Peyer's patch (tissue), 4 donors: ENCODE measurements around the gene SH3RF1.

Source experiments
- POLR2A ChIP-seq, 2 donors: fragments of 450-650 bp; IDR thresholded peaks; one replicate each; pipeline ENCODE4 v1.5.1; 2017; ENCODE audit warnings: antibody characterized with exemption in 2 of 2, mild to moderate bottlenecking in 2 of 2, moderate library complexity in 2 of 2
- TF ChIP-seq, protein P1 (sequence below), 6 experiments: fragments of 450-650 bp in 4 of 6; fragments of 200-600 bp in 2 of 6; sonication (generic) in 1 of 6; IDR thresholded peaks; one replicate each; pipeline ENCODE4 v1.5.1; 2017 to 2019; ENCODE audit warnings: antibody characterized with exemption in 6 of 6, mild to moderate bottlenecking in 3 of 6, moderate library complexity in 1 of 6

DNA sequence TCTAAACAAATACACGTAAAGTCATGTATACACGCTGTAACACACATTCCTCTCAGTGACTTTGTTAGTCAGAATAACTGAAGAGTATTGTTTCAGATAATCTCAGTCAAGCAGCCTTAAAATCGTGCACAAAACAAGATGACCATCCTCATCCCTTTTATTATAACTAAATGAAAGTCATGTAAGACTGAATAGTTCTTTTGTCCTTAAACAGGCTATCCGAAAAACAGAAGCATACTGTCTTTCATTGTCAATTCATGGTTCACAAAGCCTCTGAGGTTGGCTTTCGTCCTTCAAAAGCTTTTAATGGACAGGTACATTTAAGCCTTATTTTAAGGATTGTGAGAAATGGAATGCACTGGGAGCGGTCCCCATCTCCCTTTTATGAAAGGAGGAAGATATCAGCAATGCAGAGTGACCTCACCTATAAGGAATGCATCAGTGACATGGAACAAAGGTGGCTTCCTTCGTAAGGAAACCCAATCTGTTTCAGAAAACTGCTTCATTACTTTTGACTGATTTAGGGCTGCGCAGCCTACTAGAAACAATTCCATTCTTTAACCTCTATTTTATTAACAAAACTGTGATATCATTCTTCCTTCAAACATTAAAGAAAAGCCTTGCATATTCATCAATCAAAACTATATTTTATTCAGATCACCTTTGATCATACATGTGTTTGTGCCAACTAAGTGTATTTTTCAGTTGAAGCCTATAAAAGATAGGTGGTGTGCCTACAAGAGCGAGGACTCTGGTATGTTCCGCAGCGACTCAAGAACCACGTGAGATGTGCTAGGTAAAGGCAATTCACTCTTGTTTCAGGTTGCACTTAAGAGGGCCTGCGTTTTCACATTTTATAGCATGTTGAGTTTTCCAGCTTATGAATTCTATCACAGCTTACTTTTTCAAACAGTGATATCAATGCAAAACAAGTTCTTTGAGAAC lies 19.2 kb downstream of the SH3RF1 start:
- TF ChIP-seq POLR2A (IDR thresholded peaks at IDR 0.05): peak in 1 of 2 donors; percentile 27
- TF ChIP-seq, protein P1, sequence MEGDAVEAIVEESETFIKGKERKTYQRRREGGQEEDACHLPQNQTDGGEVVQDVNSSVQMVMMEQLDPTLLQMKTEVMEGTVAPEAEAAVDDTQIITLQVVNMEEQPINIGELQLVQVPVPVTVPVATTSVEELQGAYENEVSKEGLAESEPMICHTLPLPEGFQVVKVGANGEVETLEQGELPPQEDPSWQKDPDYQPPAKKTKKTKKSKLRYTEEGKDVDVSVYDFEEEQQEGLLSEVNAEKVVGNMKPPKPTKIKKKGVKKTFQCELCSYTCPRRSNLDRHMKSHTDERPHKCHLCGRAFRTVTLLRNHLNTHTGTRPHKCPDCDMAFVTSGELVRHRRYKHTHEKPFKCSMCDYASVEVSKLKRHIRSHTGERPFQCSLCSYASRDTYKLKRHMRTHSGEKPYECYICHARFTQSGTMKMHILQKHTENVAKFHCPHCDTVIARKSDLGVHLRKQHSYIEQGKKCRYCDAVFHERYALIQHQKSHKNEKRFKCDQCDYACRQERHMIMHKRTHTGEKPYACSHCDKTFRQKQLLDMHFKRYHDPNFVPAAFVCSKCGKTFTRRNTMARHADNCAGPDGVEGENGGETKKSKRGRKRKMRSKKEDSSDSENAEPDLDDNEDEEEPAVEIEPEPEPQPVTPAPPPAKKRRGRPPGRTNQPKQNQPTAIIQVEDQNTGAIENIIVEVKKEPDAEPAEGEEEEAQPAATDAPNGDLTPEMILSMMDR (IDR thresholded peaks at IDR 0.05): peak in 2 of 6 experiments; percentile 13 to 16
